ENCODE measurements around the gene NDUFA7. TPM values are rescaled to one million over a fixed set of nuclear protein-coding genes. Genes with fewer than 3 reads are reported as not detected.
"Not testable (repeated sequence)": the region's sequence is repeated elsewhere in the genome, so short reads cannot be mapped to it uniquely, and the experiment has no call there.

Gene NDUFA7
- total RNA-seq, 1 experiment from 2014 or later = 57.1 TPM

- no peak for DNase-seq (ENCODE audit: low read depth, low spot score)
- in situ Hi-C loops (cut with HindIII; ENCODE audit: low pct_unique_long_range_greater_than_20kb, low sequenced_read_pairs) = no loop called here
Measured at GRCh38 chr19:8307400-8307964, 13.7 kb downstream of the NDUFA7 start.

GRCh38 chr19:8306235-8307054 lies 14.7 kb downstream of the NDUFA7 start:
- DNase-seq (ENCODE audit: low read depth, low spot score) = no peak
- in situ Hi-C loops (cut with HindIII; ENCODE audit: low pct_unique_long_range_greater_than_20kb, low sequenced_read_pairs) = no loop called here

- in situ Hi-C loops (cut with HindIII; ENCODE audit: low pct_unique_long_range_greater_than_20kb, low sequenced_read_pairs) = no loop called here
- DNase-seq (ENCODE audit: low read depth, low spot score) = no peak
Measured at GRCh38 chr19:8305798-8306197, 15.4 kb downstream of the NDUFA7 start.

GRCh38 chr19:8304841-8305621 lies 16.1 kb downstream of the NDUFA7 start:
- in situ Hi-C loops (cut with HindIII; ENCODE audit: low pct_unique_long_range_greater_than_20kb, low sequenced_read_pairs) = no loop called here
- peak; percentile 39 for DNase-seq (ENCODE audit: low read depth, low spot score)

- DNase-seq (ENCODE audit: low read depth, low spot score) = no peak
- in situ Hi-C loops (cut with HindIII; ENCODE audit: low pct_unique_long_range_greater_than_20kb, low sequenced_read_pairs) = no loop called here
Measured at GRCh38 chr19:8302734-8303133, 18.4 kb downstream of the NDUFA7 start.

GRCh38 chr19:8302357-8302691 lies 18.9 kb downstream of the NDUFA7 start:
- DNase-seq (ENCODE audit: low read depth, low spot score) = no peak
- in situ Hi-C loops (cut with HindIII; ENCODE audit: low pct_unique_long_range_greater_than_20kb, low sequenced_read_pairs) = no loop called here

GRCh38 chr19:8291337-8291736 lies 29.8 kb downstream of the NDUFA7 start:
- DNase-seq (ENCODE audit: low read depth, low spot score); in situ Hi-C loops (cut with HindIII; ENCODE audit: low pct_unique_long_range_greater_than_20kb, low sequenced_read_pairs): not testable (repeated sequence)

GRCh38 chr19:8276508-8276907 lies 44.7 kb downstream of the NDUFA7 start:
- DNase-seq (ENCODE audit: low read depth, low spot score); in situ Hi-C loops (cut with HindIII; ENCODE audit: low pct_unique_long_range_greater_than_20kb, low sequenced_read_pairs): not testable (repeated sequence)

- in situ Hi-C loops (cut with HindIII; ENCODE audit: low pct_unique_long_range_greater_than_20kb, low sequenced_read_pairs) = no loop called here
- DNase-seq (ENCODE audit: low read depth, low spot score) = no peak
Measured at GRCh38 chr19:8269724-8270123, 51.5 kb downstream of the NDUFA7 start.

- in situ Hi-C loops (cut with HindIII; ENCODE audit: low pct_unique_long_range_greater_than_20kb, low sequenced_read_pairs) = no loop called here
- DNase-seq (ENCODE audit: low read depth, low spot score) = no peak
Measured at GRCh38 chr19:8265872-8266271, 55.3 kb downstream of the NDUFA7 start.

- DNase-seq (ENCODE audit: low read depth, low spot score) = not testable (repeated sequence)
Measured at GRCh38 chr19:8264248-8264647, 56.9 kb downstream of the NDUFA7 start.

GRCh38 chr19:8262431-8262830 lies 58.7 kb downstream of the NDUFA7 start:
- in situ Hi-C loops (cut with HindIII; ENCODE audit: low pct_unique_long_range_greater_than_20kb, low sequenced_read_pairs) = no loop called here
- DNase-seq (ENCODE audit: low read depth, low spot score) = no peak

More at GRCh38 chr19:8264248-8264647, 56.9 kb downstream of the NDUFA7 start:
- in situ Hi-C loops (cut with HindIII; ENCODE audit: low pct_unique_long_range_greater_than_20kb, low sequenced_read_pairs) = not testable (repeated sequence)

- DNase-seq (ENCODE audit: low read depth, low spot score) = no peak
- in situ Hi-C loops (cut with HindIII; ENCODE audit: low pct_unique_long_range_greater_than_20kb, low sequenced_read_pairs) = no loop called here
Measured at GRCh38 chr19:8261881-8262280, 59.3 kb downstream of the NDUFA7 start.

GRCh38 chr19:8261347-8261746 lies 59.8 kb downstream of the NDUFA7 start:
- in situ Hi-C loops (cut with HindIII; ENCODE audit: low pct_unique_long_range_greater_than_20kb, low sequenced_read_pairs) = no loop called here
- no peak for DNase-seq (ENCODE audit: low read depth, low spot score)

Other genes starting within 250 kb of the NDUFA7 start
- not detected in 2 replicates for gene FBN3, start 171.8 kb downstream of the NDUFA7 start, total RNA-seq (2014; rRNA removed; shearing (Covaris generic))
- 26.4 and 28.1 TPM in 2 replicates for gene CERS4, start 112.0 kb downstream of the NDUFA7 start, total RNA-seq (2014; rRNA removed; shearing (Covaris generic))
- 99.4 and 112 TPM in 2 replicates for gene CD320, start 13.0 kb downstream of the NDUFA7 start, total RNA-seq (2014; rRNA removed; shearing (Covaris generic))
- gene RPS28, start 121 bp upstream of the NDUFA7 start, total RNA-seq (2014; rRNA removed; shearing (Covaris generic)) = 786 and 875 TPM in 2 replicates
- gene KANK3, start 21.9 kb upstream of the NDUFA7 start, total RNA-seq (2014; rRNA removed; shearing (Covaris generic)) = 0.11 and 0.24 TPM in 2 replicates
- gene ANGPTL4, start 42.8 kb upstream of the NDUFA7 start, total RNA-seq (2014; rRNA removed; shearing (Covaris generic)) = 0.45 TPM in 1 of 2 replicates, not detected in the other
- gene RAB11B, start 69.0 kb upstream of the NDUFA7 start, total RNA-seq (2014; rRNA removed; shearing (Covaris generic)) = 5.5 and 6.4 TPM in 2 replicates
- 16.6 and 17.8 TPM in 2 replicates for gene MARCHF2, start 91.9 kb upstream of the NDUFA7 start, total RNA-seq (2014; rRNA removed; shearing (Covaris generic))
- 56.1 and 66.5 TPM in 2 replicates for gene HNRNPM, start 123.6 kb upstream of the NDUFA7 start, total RNA-seq (2014; rRNA removed; shearing (Covaris generic))
- not detected in 2 replicates for gene PRAM1, start 181.3 kb upstream of the NDUFA7 start, total RNA-seq (2014; rRNA removed; shearing (Covaris generic))
- gene ZNF414, start 192.8 kb upstream of the NDUFA7 start, total RNA-seq (2014; rRNA removed; shearing (Covaris generic)) = 0.90 and 3.4 TPM in 2 replicates

Data from SK-MEL-5 (cell line).